Mesothelial cell of epicardium (in vitro differentiated cells): ENCODE data around the gene SPDL1. TPM values are rescaled to one million over a fixed set of nuclear protein-coding genes. Genes with fewer than 3 reads are reported as not detected.

Source experiments
- DNase-seq, 2 experiments: peaks; one replicate each; pipeline ENCODE4 v3.0.0; 2021; ENCODE audit warnings: low spot score in 2 of 2; ENCODE audit not compliant: unreplicated experiment in 2 of 2
- H3K27ac Mint-ChIP-seq: 2 replicates; pipeline ENCODE4 v1.8.0; 2021; ENCODE audit warnings: mixed read lengths
- H3K27me3 Mint-ChIP-seq: 2 replicates; pipeline ENCODE4 v1.8.0; 2021; ENCODE audit warnings: low read depth, mixed read lengths
- H3K36me3 Mint-ChIP-seq: 2 replicates; pipeline ENCODE4 v1.8.0; 2021; ENCODE audit warnings: mixed read lengths
- H3K4me1 Mint-ChIP-seq: 2 replicates; pipeline ENCODE4 v1.8.0; 2021; ENCODE audit warnings: mixed read lengths
- H3K4me3 Mint-ChIP-seq: 2 replicates; pipeline ENCODE4 v1.8.0; 2021; ENCODE audit warnings: mild to moderate bottlenecking, moderate library complexity, mixed read lengths
- H3K9me3 Mint-ChIP-seq: 2 replicates; pipeline ENCODE4 v1.8.0; 2021; ENCODE audit warnings: mixed read lengths
- CTCF ChIP-seq: fragments of 200-600 bp; sonication (generic); IDR thresholded peaks from one replicate; pipeline ENCODE4 v1.5.0; 2021; ENCODE audit warnings: antibody characterized with exemption; ENCODE audit not compliant: unreplicated experiment
- total RNA-seq: library from RNA; stranded (reverse); gene quantifications from 3 replicates; pipeline ENCODE4 v1.2.1, GENCODE V29; 2021

The SPDL1 gene
- 22.5 to 23.0 TPM (median 22.6 TPM) in 3 replicates for total RNA-seq

GRCh38 chr5:169583424-169584220 is at the start of gene SPDL1:
SPDL1 (plus strand) TSS chr5:169583773; CDS start chr5:169588417, 4,644 bp downstream.
- H3K4me3 Mint-ChIP-seq: peak within 1 kb of the TSS; percentile 99
- H3K27ac Mint-ChIP-seq: peak within 1 kb of the TSS; percentile 98
- no peaks in the 10 kb centered on the region for H3K9me3 Mint-ChIP-seq
- no peak for TF ChIP-seq CTCF
- DNase-seq: peak; percentile 89 to 96
- peaks cover 3% of the 10 kb centered on the region for H3K36me3 Mint-ChIP-seq
- peaks cover 25% of the 10 kb centered on the region for H3K4me1 Mint-ChIP-seq
- H3K27me3 Mint-ChIP-seq: peaks cover 25% of the 10 kb centered on the region

- Mint-ChIP-seq H3K9me3 (no peaks in the 10 kb centered on the region), H3K4me3 (no peak overlapping the region), H3K36me3 (no peaks in the 10 kb centered on the region), H3K4me1 (no peaks in the 10 kb centered on the region), H3K27me3 (peaks cover 36% of the 10 kb centered on the region), H3K27ac (no peak overlapping the region)
- no peak for DNase-seq
- no peak for TF ChIP-seq CTCF
Measured at GRCh38 chr5:169534311-169534880, 49.2 kb upstream of the SPDL1 start.

- Mint-ChIP-seq H3K4me1 (no peaks in the 10 kb centered on the region), H3K9me3 (no peaks in the 10 kb centered on the region), H3K27me3 (peaks cover 30% of the 10 kb centered on the region), H3K27ac (no peak overlapping the region), H3K36me3 (no peaks in the 10 kb centered on the region), H3K4me3 (no peak overlapping the region)
- DNase-seq: no peak
- TF ChIP-seq CTCF: no peak
Measured at GRCh38 chr5:169534939-169535338, 48.6 kb upstream of the SPDL1 start.

DNA sequence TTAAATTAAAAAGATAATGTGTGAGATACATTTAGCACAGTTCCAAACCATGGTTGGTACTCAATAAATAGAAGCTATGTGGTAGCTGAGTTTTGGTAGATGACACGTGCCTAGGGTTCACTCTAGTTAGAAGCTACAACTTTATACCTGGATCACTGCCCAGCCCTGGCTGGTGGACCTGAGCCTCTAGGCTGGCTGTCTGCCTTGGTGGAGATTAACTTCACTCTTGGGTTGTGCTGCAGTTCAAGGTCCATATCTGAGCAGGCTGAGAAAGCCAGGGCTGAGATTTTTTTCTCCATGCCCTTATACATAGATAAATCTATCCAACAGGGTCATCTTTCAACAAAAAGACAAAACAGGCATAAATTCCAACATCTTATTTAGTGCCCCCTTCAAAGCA is 44.6 kb upstream of the SPDL1 start:
- Mint-ChIP-seq H3K4me1 (no peaks in the 10 kb centered on the region), H3K9me3 (peaks cover 7% of the 10 kb centered on the region), H3K27ac (no peak overlapping the region), H3K36me3 (no peaks in the 10 kb centered on the region), H3K27me3 (peaks cover 22% of the 10 kb centered on the region), H3K4me3 (no peak overlapping the region)
- DNase-seq: no peak
- no peak for TF ChIP-seq CTCF

DNA sequence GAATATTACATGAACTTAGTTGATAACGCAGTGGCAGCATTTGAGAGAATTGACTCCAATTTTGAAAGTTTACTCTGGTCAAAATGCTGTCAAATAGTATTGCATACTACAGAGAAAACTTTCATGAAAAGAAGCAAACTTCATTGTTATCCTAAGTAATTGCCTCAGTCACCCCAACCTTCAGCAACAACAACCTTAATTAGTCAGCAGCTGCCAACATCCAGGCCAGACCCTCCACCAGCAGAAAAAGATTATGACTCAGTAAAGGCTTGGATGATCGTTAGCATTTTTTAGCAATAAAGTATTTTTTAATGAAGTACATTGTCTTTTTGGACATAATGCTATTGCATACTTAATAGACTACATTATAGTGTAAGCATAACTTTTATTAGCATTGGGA is 40.8 kb upstream of the SPDL1 start:
- Mint-ChIP-seq H3K27me3 (peaks cover 19% of the 10 kb centered on the region), H3K4me3 (no peak overlapping the region), H3K36me3 (no peaks in the 10 kb centered on the region), H3K27ac (no peak overlapping the region), H3K4me1 (peaks cover 5% of the 10 kb centered on the region), H3K9me3 (peaks cover 7% of the 10 kb centered on the region)
- no peak for DNase-seq
- TF ChIP-seq CTCF: no peak
